GM12892 (cell line): Measurements from ENCODE around the gene CSNK1G2.

ENCODE experiments used
- POLR2A ChIP-seq: IDR thresholded peaks from 2 replicates; pipeline ENCODE4 v1.6.1; 2011; ENCODE audit warnings: low read depth, low read length, control low read depth
- TAF1 ChIP-seq: IDR thresholded peaks from 2 replicates; pipeline ENCODE4 v1.6.1; 2011; ENCODE audit warnings: low read depth, mild to moderate bottlenecking, control low read depth, low read length, borderline replicate concordance

DNA sequence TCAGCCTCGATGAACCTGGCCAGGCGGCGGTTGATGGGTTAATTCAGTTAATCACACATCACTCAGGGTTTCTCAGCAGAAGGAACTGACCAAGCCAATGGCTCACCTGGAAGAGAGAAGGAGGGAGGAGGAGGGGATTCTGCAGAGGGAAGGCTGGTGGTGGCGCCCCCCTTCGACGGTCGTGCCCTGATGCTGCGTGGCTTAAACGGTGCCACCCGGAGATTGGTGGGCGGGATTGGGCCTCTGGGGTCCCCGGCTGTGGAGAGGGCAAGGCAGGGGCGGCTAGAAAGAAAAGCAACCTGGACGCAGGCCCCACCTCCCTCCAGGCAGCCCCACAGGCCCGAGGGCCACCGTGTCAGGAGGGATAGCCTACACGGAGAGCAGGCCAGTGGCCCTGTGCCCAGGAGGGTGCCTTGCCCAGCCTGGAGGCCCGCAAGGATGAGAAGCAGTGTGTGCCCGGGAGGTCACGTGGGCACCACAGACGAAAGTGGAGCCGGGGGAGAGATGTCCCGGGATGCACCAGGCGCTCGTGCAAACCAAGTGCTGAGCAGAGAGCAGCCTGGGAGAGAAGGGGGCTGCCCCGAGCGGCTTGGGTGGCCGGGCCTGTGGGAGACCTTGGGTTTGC lies 16.0 kb downstream of the CSNK1G2 start:
- TF ChIP-seq TAF1, result no peak
- no peak for TF ChIP-seq POLR2A
